ENCODE measurements around the gene LEF1. TPM values are rescaled to one million over a fixed set of nuclear protein-coding genes. Genes with fewer than 3 reads are reported as not detected.

Gene LEF1
- total and polyA plus RNA-seq, 12 donors, result 0.22 to 4.6 (median 0.76) TPM; not detected in 1

- Histone ChIP-seq H3K36me3 (no peaks in the 10 kb centered on the region), H3K4me1 (no peaks in the 10 kb centered on the region), H3K27ac (no peak overlapping the region), H3K9me3 (no peaks in the 10 kb centered on the region), H3K4me3 (no peak overlapping the region), H3K27me3 (peaks cover 0 to 12% (median 0%) of the 10 kb centered on the region in 7 donors)
- WGBS, 2 donors, result 92 to 97% methylated on average over 2 of the region's 2 CpGs
- intact Hi-C loops (cut with DNase I), result no loop called here
- DNase-seq (no peak), ATAC-seq (no peak)
- TF ChIP-seq CTCF (IDR thresholded peaks at IDR 0.05), result no peak
These were observed 35.8 kb upstream of the LEF1 start for GRCh38 chr4:108204518-108204917.

- no peaks in the 10 kb centered on the region for H3K4me1 ChIP-seq
- ATAC-seq (no peak), DNase-seq (no peak)
- intact Hi-C loops (cut with DNase I), result no loop called here
- WGBS, 2 donors, result 85 to 92% methylated on average over 3 of the region's 3 CpGs
- H3K36me3 ChIP-seq, result no peaks in the 10 kb centered on the region
- no peak for TF ChIP-seq CTCF (IDR thresholded peaks at IDR 0.05)
- no peak overlapping the region for H3K27ac ChIP-seq
- peaks cover 0 to 11% (median 0%) of the 10 kb centered on the region in 7 donors for H3K27me3 ChIP-seq
- no peaks in the 10 kb centered on the region for H3K9me3 ChIP-seq
- H3K4me3 ChIP-seq, result no peak overlapping the region
These were observed 34.6 kb upstream of the LEF1 start for GRCh38 chr4:108203377-108203776.

- DNase-seq, result no peak
- TF ChIP-seq CTCF (IDR thresholded peaks at IDR 0.05), result no peak
These were observed 33.0 kb upstream of the LEF1 start for GRCh38 chr4:108201774-108202173.

GRCh38 chr4:108199881-108200280 lies 31.1 kb upstream of the LEF1 start:
- Histone ChIP-seq H3K36me3 (no peaks in the 10 kb centered on the region), H3K27me3 (peaks cover 0 to 4% (median 0%) of the 10 kb centered on the region in 7 donors), H3K4me1 (no peaks in the 10 kb centered on the region), H3K4me3 (no peak overlapping the region), H3K27ac (no peak overlapping the region), H3K9me3 (no peaks in the 10 kb centered on the region)
- TF ChIP-seq CTCF (IDR thresholded peaks at IDR 0.05), result no peak
- DNase-seq (no peak), ATAC-seq (no peak)
- 74 to 77% methylated on average over 1 of the region's 1 CpG for WGBS, 2 donors
- intact Hi-C loops (cut with DNase I), result no loop called here

More at GRCh38 chr4:108201774-108202173, 33.0 kb upstream of the LEF1 start:
- H3K9me3 ChIP-seq, result no peaks in the 10 kb centered on the region
- H3K36me3 ChIP-seq, result no peaks in the 10 kb centered on the region
- H3K27ac ChIP-seq, result no peak overlapping the region
- H3K27me3 ChIP-seq, result peaks cover 0 to 8% (median 0%) of the 10 kb centered on the region in 7 donors
- WGBS, 2 donors, result 89 to 94% methylated on average over 2 of the region's 2 CpGs
- H3K4me3 ChIP-seq, result no peak overlapping the region
- ATAC-seq, result no peak
- intact Hi-C loops (cut with DNase I), result no loop called here
- H3K4me1 ChIP-seq, result no peaks in the 10 kb centered on the region

Data from heart right ventricle (tissue), 16 donors.